GM21528 (cell line): Measurements from ENCODE around the gene PAX5.

Experiments
- ATAC-seq: cut with Tn5 transposase; IDR thresholded peaks from one replicate; pipeline ENCODE4 v1.9.1; 2021; ENCODE audit warnings: mild to moderate bottlenecking, moderate library complexity; ENCODE audit not compliant: unreplicated experiment, low FRiP score

Gene PAX5

GRCh38 chr9:36791222-36791950 lies 242.7 kb downstream of the PAX5 start:
- ATAC-seq, result no peak

DNA sequence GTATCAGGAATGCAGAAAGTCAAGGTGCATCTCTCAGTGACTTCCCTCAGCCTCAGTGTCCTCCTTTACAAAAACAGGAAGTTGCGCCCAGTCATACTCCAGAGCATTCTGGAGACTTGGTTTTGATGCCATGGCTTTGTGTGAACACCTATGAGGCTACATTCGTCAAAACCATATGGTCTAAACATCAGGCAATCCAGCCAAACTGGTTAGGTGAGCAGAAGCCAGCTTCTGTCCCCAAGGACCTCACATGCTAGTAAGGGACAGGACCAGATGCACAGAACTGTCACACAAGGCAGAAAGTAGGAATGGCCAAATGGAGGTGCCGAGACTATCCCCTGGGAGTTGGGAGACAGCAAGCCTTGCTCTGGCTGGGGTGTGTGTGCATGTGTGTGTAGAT lies 244.2 kb downstream of the PAX5 start:
- ATAC-seq, result no peak

- ATAC-seq, result no peak
These were observed 245.5 kb downstream of the PAX5 start for GRCh38 chr9:36788534-36788933.

- ATAC-seq, result no peak
These were observed 246.4 kb downstream of the PAX5 start for GRCh38 chr9:36787709-36788108.
